ENCODE measurements around the gene LRRC56. TPM values are rescaled to one million over a fixed set of nuclear protein-coding genes. Genes with fewer than 3 reads are reported as not detected.

Gene LRRC56
- polyA plus RNA-seq, 1 experiment = 1.5 TPM

- no peaks in the 10 kb centered on the region for H3K27me3 ChIP-seq (ENCODE audit: control insufficient read depth, insufficient read depth, low read length)
- no peak for DNase-seq (ENCODE audit: low read depth)
Observed at GRCh38 chr11:596374-596773, 59.0 kb downstream of the LRRC56 start.

GRCh38 chr11:597166-597725 is 59.9 kb downstream of the LRRC56 start:
- CTCF ChIA-PET = no interaction called here
- peaks cover 49% of the 10 kb centered on the region for H3K36me3 ChIP-seq (ENCODE audit: control insufficient read depth, insufficient read depth, low read length)
- H3K27me3 ChIP-seq (ENCODE audit: control insufficient read depth, insufficient read depth, low read length) = no peaks in the 10 kb centered on the region
- POLR2A ChIA-PET = no interaction called here
- DNase-seq (ENCODE audit: low read depth) = no peak
- H3K4me3 ChIP-seq (ENCODE audit: low read depth, low read length) = no peak overlapping the region
- no peak for TF ChIP-seq CTCF (IDR thresholded peaks at IDR 0.05; ENCODE audit: insufficient read depth, low read depth, low read length)

More at GRCh38 chr11:596374-596773, 59.0 kb downstream of the LRRC56 start:
- POLR2A ChIA-PET = no interaction called here
- Histone ChIP-seq H3K36me3 (ENCODE audit: control insufficient read depth, insufficient read depth, low read length) (peaks cover 44% of the 10 kb centered on the region), H3K4me3 (ENCODE audit: low read depth, low read length) (no peak overlapping the region)
- CTCF ChIA-PET = interaction anchor here (0.9 kb wide), 1 partner anchor 12 kb away, joined by 3 read pairs; no protein-coding TSS in a partner anchor
- no peak for TF ChIP-seq CTCF (IDR thresholded peaks at IDR 0.05; ENCODE audit: insufficient read depth, low read depth, low read length)

DNA sequence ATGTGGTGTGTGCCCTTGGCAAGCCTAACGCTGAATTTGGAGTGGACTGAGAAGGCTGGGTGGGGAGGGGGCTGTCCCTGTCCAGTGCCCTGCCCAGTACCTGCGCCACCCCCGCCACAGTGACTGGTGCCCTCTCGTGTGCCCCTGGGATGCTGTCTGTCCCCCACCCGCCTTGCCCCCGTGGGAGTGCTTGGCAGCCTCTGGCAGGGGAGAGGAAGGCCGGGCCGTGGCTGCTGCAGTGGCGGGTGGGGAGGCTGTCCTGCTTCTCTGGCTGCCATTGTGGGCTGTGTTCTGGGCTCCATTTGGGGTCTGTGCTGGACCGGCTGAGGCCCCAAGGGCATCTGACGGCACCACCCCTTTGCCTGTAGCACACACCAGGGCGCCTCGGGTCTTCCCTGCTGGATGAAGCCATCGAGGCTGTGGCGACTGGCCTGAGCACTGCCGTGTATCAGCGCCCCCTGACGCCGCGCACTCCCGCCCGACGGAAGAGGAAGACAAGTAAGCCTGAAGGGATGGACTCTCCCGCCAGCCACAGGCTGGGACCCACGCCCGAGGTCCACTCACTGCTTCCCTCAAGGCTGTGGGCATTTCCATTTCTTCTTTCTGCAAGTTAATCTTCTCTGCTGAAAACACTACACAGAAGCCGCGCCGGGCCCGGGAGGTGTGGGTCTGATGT is 60.8 kb downstream of the LRRC56 start:
- H3K36me3 ChIP-seq (ENCODE audit: control insufficient read depth, insufficient read depth, low read length) = peaks cover 44% of the 10 kb centered on the region
- H3K4me3 ChIP-seq (ENCODE audit: low read depth, low read length) = no peak overlapping the region
- no peak for TF ChIP-seq CTCF (IDR thresholded peaks at IDR 0.05; ENCODE audit: insufficient read depth, low read depth, low read length)
- CTCF ChIA-PET = no interaction called here
- DNase-seq (ENCODE audit: low read depth) = no peak
- no peaks in the 10 kb centered on the region for H3K27me3 ChIP-seq (ENCODE audit: control insufficient read depth, insufficient read depth, low read length)
- POLR2A ChIA-PET = no interaction called here

GRCh38 chr11:601573-602245 is 64.4 kb downstream of the LRRC56 start:
- no peak for TF ChIP-seq CTCF (IDR thresholded peaks at IDR 0.05; ENCODE audit: insufficient read depth, low read depth, low read length)

GRCh38 chr11:603154-603553 is 65.8 kb downstream of the LRRC56 start:
- POLR2A ChIA-PET = no interaction called here
- CTCF ChIA-PET = interaction anchor here (0.9 to 2.1 kb wide), 2 partner anchors 9 kb away, joined by 5 to 6 read pairs; no protein-coding TSS in a partner anchor

More at GRCh38 chr11:601573-602245, 64.4 kb downstream of the LRRC56 start:
- H3K27me3 ChIP-seq (ENCODE audit: control insufficient read depth, insufficient read depth, low read length) = no peaks in the 10 kb centered on the region
- no peak for DNase-seq (ENCODE audit: low read depth)
- peaks cover 51% of the 10 kb centered on the region for H3K36me3 ChIP-seq (ENCODE audit: control insufficient read depth, insufficient read depth, low read length)
- ChIA-PET CTCF (interaction anchor here (2.1 kb wide), 1 partner anchor 10 kb away, joined by 5 read pairs; no protein-coding TSS in a partner anchor), POLR2A (no interaction called here)
- H3K4me3 ChIP-seq (ENCODE audit: low read depth, low read length) = no peak overlapping the region

More at GRCh38 chr11:603154-603553, 65.8 kb downstream of the LRRC56 start:
- peaks cover 45% of the 10 kb centered on the region for H3K36me3 ChIP-seq (ENCODE audit: control insufficient read depth, insufficient read depth, low read length)
- no peaks in the 10 kb centered on the region for H3K27me3 ChIP-seq (ENCODE audit: control insufficient read depth, insufficient read depth, low read length)
- no peak overlapping the region for H3K4me3 ChIP-seq (ENCODE audit: low read depth, low read length)
- no peak for DNase-seq (ENCODE audit: low read depth)
- no peak for TF ChIP-seq CTCF (IDR thresholded peaks at IDR 0.05; ENCODE audit: insufficient read depth, low read depth, low read length)

Data from BJ (cell line).